ENCODE data around the gene GRIN3B.

DNA sequence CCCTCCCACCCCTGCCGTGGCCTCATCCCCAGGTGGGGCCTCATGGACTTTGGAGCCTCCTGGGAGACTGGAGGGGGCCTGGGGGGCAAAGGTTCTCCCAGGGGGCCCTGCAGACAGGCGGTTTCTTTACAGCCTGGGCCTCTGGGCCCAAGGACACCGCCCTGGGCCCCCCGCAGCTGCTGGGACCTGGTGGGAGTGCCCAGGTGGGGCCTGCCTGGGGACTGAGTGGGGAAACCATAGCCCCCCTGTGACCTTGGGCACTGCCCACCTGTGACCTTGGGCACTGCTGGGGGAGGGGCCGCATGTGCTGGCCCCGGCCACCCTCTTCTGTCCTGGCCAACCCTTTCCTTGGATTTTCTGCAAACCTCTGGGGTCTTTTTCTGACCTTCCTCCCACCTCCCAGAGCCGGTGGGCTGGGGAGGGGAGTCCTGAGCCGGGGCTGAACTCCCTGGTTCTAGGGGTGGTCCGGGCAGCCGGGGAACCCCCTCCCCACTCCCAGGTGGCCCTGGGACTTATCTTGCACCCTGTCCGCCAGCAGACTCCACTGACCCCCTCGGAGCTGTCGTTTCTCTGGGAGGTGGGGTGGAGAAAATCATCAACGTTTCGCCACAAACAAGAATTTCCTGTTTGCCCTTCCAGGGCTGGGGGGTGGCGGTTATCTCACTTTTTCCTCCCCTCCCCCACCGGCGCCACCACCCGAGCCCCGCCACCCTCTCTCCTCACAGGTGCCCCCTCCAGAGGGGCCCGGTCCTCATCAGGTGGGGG, 47.4 kb upstream of the GRIN3B start:
- TF ChIP-seq, protein P1, sequence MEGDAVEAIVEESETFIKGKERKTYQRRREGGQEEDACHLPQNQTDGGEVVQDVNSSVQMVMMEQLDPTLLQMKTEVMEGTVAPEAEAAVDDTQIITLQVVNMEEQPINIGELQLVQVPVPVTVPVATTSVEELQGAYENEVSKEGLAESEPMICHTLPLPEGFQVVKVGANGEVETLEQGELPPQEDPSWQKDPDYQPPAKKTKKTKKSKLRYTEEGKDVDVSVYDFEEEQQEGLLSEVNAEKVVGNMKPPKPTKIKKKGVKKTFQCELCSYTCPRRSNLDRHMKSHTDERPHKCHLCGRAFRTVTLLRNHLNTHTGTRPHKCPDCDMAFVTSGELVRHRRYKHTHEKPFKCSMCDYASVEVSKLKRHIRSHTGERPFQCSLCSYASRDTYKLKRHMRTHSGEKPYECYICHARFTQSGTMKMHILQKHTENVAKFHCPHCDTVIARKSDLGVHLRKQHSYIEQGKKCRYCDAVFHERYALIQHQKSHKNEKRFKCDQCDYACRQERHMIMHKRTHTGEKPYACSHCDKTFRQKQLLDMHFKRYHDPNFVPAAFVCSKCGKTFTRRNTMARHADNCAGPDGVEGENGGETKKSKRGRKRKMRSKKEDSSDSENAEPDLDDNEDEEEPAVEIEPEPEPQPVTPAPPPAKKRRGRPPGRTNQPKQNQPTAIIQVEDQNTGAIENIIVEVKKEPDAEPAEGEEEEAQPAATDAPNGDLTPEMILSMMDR (IDR thresholded peaks at IDR 0.05), result no peak
- no peak for TF ChIP-seq POLR2A (IDR thresholded peaks at IDR 0.05)

All from uterus (tissue), 2 donors.